Measurements from ENCODE around the gene LCP2. TPM values are rescaled to one million over a fixed set of nuclear protein-coding genes. Genes with fewer than 3 reads are reported as not detected.

Gene LCP2
- total RNA-seq, 1 experiment from 2014 or later, result 0.72 TPM

- Mint-ChIP-seq H3K27me3 (ENCODE audit: low read depth) (peaks cover 24% of the 10 kb centered on the region), H3K27ac (no peak overlapping the region; the same call in 1 of the 2 replicates), H3K36me3 (peaks cover 37% of the 10 kb centered on the region), H3K4me3 (no peak overlapping the region), H3K9me3 (peaks cover 50% of the 10 kb centered on the region), H3K4me1 (peaks cover 30% of the 10 kb centered on the region)
- ATAC-seq (no peak), DNase-seq (ENCODE audit: low spot score) (no peak)
- TF ChIP-seq ZNF121 (CRISPR knock-in tag; IDR thresholded peaks at IDR 0.05), result no peak
- no peak for TF ChIP-seq IRF2 (CRISPR knock-in tag; IDR thresholded peaks at IDR 0.05; ENCODE audit: borderline replicate concordance, low read depth)
- no peak for TF ChIP-seq ARID4B (CRISPR knock-in tag; IDR thresholded peaks at IDR 0.05; ENCODE audit: borderline replicate concordance)
- TF ChIP-seq, protein P1, sequence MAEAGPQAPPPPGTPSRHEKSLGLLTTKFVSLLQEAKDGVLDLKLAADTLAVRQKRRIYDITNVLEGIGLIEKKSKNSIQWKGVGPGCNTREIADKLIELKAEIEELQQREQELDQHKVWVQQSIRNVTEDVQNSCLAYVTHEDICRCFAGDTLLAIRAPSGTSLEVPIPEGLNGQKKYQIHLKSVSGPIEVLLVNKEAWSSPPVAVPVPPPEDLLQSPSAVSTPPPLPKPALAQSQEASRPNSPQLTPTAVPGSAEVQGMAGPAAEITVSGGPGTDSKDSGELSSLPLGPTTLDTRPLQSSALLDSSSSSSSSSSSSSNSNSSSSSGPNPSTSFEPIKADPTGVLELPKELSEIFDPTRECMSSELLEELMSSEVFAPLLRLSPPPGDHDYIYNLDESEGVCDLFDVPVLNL (CRISPR knock-in tag; IDR thresholded peaks at IDR 0.05; ENCODE audit: borderline replicate concordance, low read depth), result no peak
- CTCF ChIA-PET, result no interaction called here
- POLR2A ChIA-PET, result no interaction called here
Measured at GRCh38 chr5:170288551-170288950, 9.0 kb downstream of the LCP2 start.

- ATAC-seq, result no peak
- ChIA-PET POLR2A (no interaction called here), CTCF (no interaction called here)
- no peak overlapping the region for H3K4me3 Mint-ChIP-seq
- no peak for DNase-seq (ENCODE audit: low spot score)
- peaks cover 41% of the 10 kb centered on the region for H3K36me3 Mint-ChIP-seq
- TF ChIP-seq GABPB1 (CRISPR knock-in tag; IDR thresholded peaks at IDR 0.05) (no peak), JAZF1 (CRISPR knock-in tag; IDR thresholded peaks at IDR 0.05) (no peak), ZNF423 (CRISPR knock-in tag; IDR thresholded peaks at IDR 0.05) (no peak), FOXP4 (CRISPR knock-in tag; IDR thresholded peaks at IDR 0.05) (no peak), ATF1 (CRISPR knock-in tag; IDR thresholded peaks at IDR 0.05) (no peak)
- TF ChIP-seq, protein P2, sequence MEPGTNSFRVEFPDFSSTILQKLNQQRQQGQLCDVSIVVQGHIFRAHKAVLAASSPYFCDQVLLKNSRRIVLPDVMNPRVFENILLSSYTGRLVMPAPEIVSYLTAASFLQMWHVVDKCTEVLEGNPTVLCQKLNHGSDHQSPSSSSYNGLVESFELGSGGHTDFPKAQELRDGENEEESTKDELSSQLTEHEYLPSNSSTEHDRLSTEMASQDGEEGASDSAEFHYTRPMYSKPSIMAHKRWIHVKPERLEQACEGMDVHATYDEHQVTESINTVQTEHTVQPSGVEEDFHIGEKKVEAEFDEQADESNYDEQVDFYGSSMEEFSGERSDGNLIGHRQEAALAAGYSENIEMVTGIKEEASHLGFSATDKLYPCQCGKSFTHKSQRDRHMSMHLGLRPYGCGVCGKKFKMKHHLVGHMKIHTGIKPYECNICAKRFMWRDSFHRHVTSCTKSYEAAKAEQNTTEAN (CRISPR knock-in tag; IDR thresholded peaks at IDR 0.05), result no peak
- TF ChIP-seq, protein P3, sequence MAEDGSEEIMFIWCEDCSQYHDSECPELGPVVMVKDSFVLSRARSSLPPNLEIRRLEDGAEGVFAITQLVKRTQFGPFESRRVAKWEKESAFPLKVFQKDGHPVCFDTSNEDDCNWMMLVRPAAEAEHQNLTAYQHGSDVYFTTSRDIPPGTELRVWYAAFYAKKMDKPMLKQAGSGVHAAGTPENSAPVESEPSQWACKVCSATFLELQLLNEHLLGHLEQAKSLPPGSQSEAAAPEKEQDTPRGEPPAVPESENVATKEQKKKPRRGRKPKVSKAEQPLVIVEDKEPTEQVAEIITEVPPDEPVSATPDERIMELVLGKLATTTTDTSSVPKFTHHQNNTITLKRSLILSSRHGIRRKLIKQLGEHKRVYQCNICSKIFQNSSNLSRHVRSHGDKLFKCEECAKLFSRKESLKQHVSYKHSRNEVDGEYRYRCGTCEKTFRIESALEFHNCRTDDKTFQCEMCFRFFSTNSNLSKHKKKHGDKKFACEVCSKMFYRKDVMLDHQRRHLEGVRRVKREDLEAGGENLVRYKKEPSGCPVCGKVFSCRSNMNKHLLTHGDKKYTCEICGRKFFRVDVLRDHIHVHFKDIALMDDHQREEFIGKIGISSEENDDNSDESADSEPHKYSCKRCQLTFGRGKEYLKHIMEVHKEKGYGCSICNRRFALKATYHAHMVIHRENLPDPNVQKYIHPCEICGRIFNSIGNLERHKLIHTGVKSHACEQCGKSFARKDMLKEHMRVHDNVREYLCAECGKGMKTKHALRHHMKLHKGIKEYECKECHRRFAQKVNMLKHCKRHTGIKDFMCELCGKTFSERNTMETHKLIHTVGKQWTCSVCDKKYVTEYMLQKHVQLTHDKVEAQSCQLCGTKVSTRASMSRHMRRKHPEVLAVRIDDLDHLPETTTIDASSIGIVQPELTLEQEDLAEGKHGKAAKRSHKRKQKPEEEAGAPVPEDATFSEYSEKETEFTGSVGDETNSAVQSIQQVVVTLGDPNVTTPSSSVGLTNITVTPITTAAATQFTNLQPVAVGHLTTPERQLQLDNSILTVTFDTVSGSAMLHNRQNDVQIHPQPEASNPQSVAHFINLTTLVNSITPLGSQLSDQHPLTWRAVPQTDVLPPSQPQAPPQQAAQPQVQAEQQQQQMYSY (CRISPR knock-in tag; IDR thresholded peaks at IDR 0.05), result no peak
- H3K4me1 Mint-ChIP-seq, result peaks cover 26% of the 10 kb centered on the region
- peaks cover 24% of the 10 kb centered on the region for H3K27me3 Mint-ChIP-seq (ENCODE audit: low read depth)
- no peak overlapping the region for H3K27ac Mint-ChIP-seq
- peaks cover 54% of the 10 kb centered on the region for H3K9me3 Mint-ChIP-seq
Measured at GRCh38 chr5:170288151-170288550, 9.4 kb downstream of the LCP2 start.

Data from WTC11 (cell line).